HG03045 (cell line): ENCODE data around the gene EFNA5.

Source experiments
- ATAC-seq: cut with Tn5 transposase; IDR thresholded peaks from one replicate; pipeline ENCODE4 v1.9.1; 2021; ENCODE audit warnings: mild to moderate bottlenecking, moderate library complexity; ENCODE audit not compliant: unreplicated experiment

EFNA5 gene

GRCh38 chr5:107646418-107646817 lies 24.3 kb downstream of the EFNA5 start:
- no peak for ATAC-seq

GRCh38 chr5:107640568-107640967 lies 30.2 kb downstream of the EFNA5 start:
- ATAC-seq, result no peak

GRCh38 chr5:107639990-107640389 lies 30.7 kb downstream of the EFNA5 start:
- ATAC-seq, result no peak

GRCh38 chr5:107636555-107636954 lies 34.2 kb downstream of the EFNA5 start:
- no peak for ATAC-seq

- no peak for ATAC-seq
Observed at GRCh38 chr5:107636068-107636467, 34.7 kb downstream of the EFNA5 start.

- ATAC-seq, result no peak
Observed at GRCh38 chr5:107634981-107635848, 35.5 kb downstream of the EFNA5 start.

GRCh38 chr5:107633171-107633901 lies 37.4 kb downstream of the EFNA5 start:
- ATAC-seq, result no peak

- no peak for ATAC-seq
Observed at GRCh38 chr5:107631805-107632362, 38.9 kb downstream of the EFNA5 start.

GRCh38 chr5:107630184-107630583 lies 40.6 kb downstream of the EFNA5 start:
- no peak for ATAC-seq

- ATAC-seq, result no peak
Observed at GRCh38 chr5:107624235-107624634, 46.5 kb downstream of the EFNA5 start.

GRCh38 chr5:107621089-107621488 lies 49.6 kb downstream of the EFNA5 start:
- no peak for ATAC-seq

GRCh38 chr5:107619781-107620180 lies 51.0 kb downstream of the EFNA5 start:
- ATAC-seq, result no peak

GRCh38 chr5:107618242-107618641 lies 52.5 kb downstream of the EFNA5 start:
- no peak for ATAC-seq

- no peak for ATAC-seq
Observed at GRCh38 chr5:107617052-107617451, 53.7 kb downstream of the EFNA5 start.

GRCh38 chr5:107616213-107616612 lies 54.5 kb downstream of the EFNA5 start:
- no peak for ATAC-seq

- no peak for ATAC-seq
Observed at GRCh38 chr5:107615299-107615817, 55.4 kb downstream of the EFNA5 start.

GRCh38 chr5:107612541-107612940 lies 58.2 kb downstream of the EFNA5 start:
- ATAC-seq, result no peak

GRCh38 chr5:107610798-107611197 lies 59.9 kb downstream of the EFNA5 start:
- no peak for ATAC-seq

- ATAC-seq, result no peak
Observed at GRCh38 chr5:107607671-107608345, 62.9 kb downstream of the EFNA5 start.

- no peak for ATAC-seq
Observed at GRCh38 chr5:107607196-107607595, 63.5 kb downstream of the EFNA5 start.

- no peak for ATAC-seq
Observed at GRCh38 chr5:107605596-107606125, 65.1 kb downstream of the EFNA5 start.
